Astrocyte (in vitro differentiated cells and primary cell): ENCODE measurements around the gene PRR30. TPM values are rescaled to one million over a fixed set of nuclear protein-coding genes. Genes with fewer than 3 reads are reported as not detected.

ENCODE experiments used
- DNase-seq: peaks from one replicate; pipeline ENCODE4 v3.0.0-alpha.2; 2010; ENCODE audit warnings: low read depth
- FAIRE-seq: peaks from 2 replicates; lab custom pipeline; 2011; peaks lifted over from hg19 to GRCh38; lab: Jason Lieb, UNC
- H2AFZ ChIP-seq: 2 replicates; pipeline ENCODE4 v1.6.0; 2012; ENCODE audit warnings: low read depth, low read length, inconsistent platforms
- H3K27ac ChIP-seq: 2 replicates; pipeline ENCODE4 v1.5.1; 2011; ENCODE audit warnings: low read depth, low read length, inconsistent platforms
- H3K27me3 ChIP-seq: 2 replicates; pipeline ENCODE4 v1.6.0; 2011; ENCODE audit warnings: low read length, inconsistent platforms; ENCODE audit not compliant: insufficient read depth
- H3K36me3 ChIP-seq: 2 replicates; pipeline ENCODE4 v1.5.1; 2011; ENCODE audit warnings: low read length, inconsistent platforms; ENCODE audit not compliant: insufficient read depth
- H3K4me1 ChIP-seq: 2 replicates; pipeline ENCODE4 v1.5.1; 2011; ENCODE audit warnings: low read length, inconsistent platforms; ENCODE audit not compliant: insufficient read depth
- H3K4me2 ChIP-seq: 2 replicates; pipeline ENCODE4 v1.6.0; 2012; ENCODE audit warnings: low read length, inconsistent platforms
- H3K4me3 ChIP-seq: 2 replicates; pipeline ENCODE4 v1.5.1; 2011; ENCODE audit warnings: low read depth, mild to moderate bottlenecking, low read length, inconsistent platforms; ENCODE audit not compliant: insufficient read depth
- H3K79me2 ChIP-seq: 2 replicates; pipeline ENCODE4 v1.6.0; 2012; ENCODE audit warnings: mild to moderate bottlenecking, low read length, inconsistent platforms; ENCODE audit not compliant: insufficient read depth
- H3K9ac ChIP-seq: 2 replicates; pipeline ENCODE4 v1.6.0; 2012; ENCODE audit warnings: mild to moderate bottlenecking, low read length, inconsistent platforms
- H3K9me3 ChIP-seq: 2 replicates; pipeline ENCODE4 v1.5.1; 2012; ENCODE audit warnings: low read depth, mild to moderate bottlenecking, low read length, inconsistent platforms; ENCODE audit not compliant: insufficient read depth
- H4K20me1 ChIP-seq: 2 replicates; pipeline ENCODE4 v1.6.0; 2012; ENCODE audit warnings: low read length, inconsistent platforms; ENCODE audit not compliant: insufficient read depth
- H3K27ac Mint-ChIP-seq: one replicate; pipeline ENCODE4 v1.8.0; 2021; ENCODE audit warnings: mild to moderate bottlenecking, mixed read lengths; ENCODE audit not compliant: unreplicated experiment
- H3K27me3 Mint-ChIP-seq: one replicate; pipeline ENCODE4 v1.8.0; 2021; ENCODE audit warnings: low read depth, mixed read lengths; ENCODE audit not compliant: unreplicated experiment
- H3K36me3 Mint-ChIP-seq: one replicate; pipeline ENCODE4 v1.8.0; 2021; ENCODE audit warnings: low read depth, mixed read lengths; ENCODE audit not compliant: unreplicated experiment
- H3K4me1 Mint-ChIP-seq: one replicate; pipeline ENCODE4 v1.8.0; 2021; ENCODE audit warnings: low read depth, mixed read lengths; ENCODE audit not compliant: unreplicated experiment
- H3K4me3 Mint-ChIP-seq: one replicate; pipeline ENCODE4 v1.8.0; 2021; ENCODE audit warnings: mild to moderate bottlenecking, moderate library complexity, mixed read lengths; ENCODE audit not compliant: unreplicated experiment
- H3K9me3 Mint-ChIP-seq: one replicate; pipeline ENCODE4 v1.8.0; 2021; ENCODE audit warnings: mild to moderate bottlenecking, mixed read lengths; ENCODE audit not compliant: unreplicated experiment
- EZH2 ChIP-seq: IDR thresholded peaks from 2 replicates; pipeline ENCODE4 v1.6.1; 2012; ENCODE audit warnings: mild to moderate bottlenecking, low read length, inconsistent platforms; ENCODE audit not compliant: insufficient read depth
- total RNA-seq: library from RNA; stranded (reverse); gene quantifications from 2 replicates; pipeline ENCODE4 v1.2.1, GENCODE V29; 2021
- TF ChIP-seq, protein P1 (sequence below): IDR thresholded peaks from 2 replicates; pipeline ENCODE4 v1.5.1; 2011; ENCODE audit warnings: low read depth, mild to moderate bottlenecking, inconsistent platforms, low read length, moderate library complexity; ENCODE audit not compliant: insufficient read depth

The PRR30 gene
- total RNA-seq, 1 donor from 2014 or later = not detected

GRCh38 chr2:27109083-27109482 is 30.1 kb downstream of the PRR30 start:
- Histone ChIP-seq H3K36me3 (no peaks in the 10 kb centered on the region), H3K4me2 (no peak overlapping the region), H2AFZ (no peak overlapping the region), H4K20me1 (no peaks in the 10 kb centered on the region), H3K9me3 (no peaks in the 10 kb centered on the region), H3K9ac (no peak overlapping the region), H3K4me1 (no peaks in the 10 kb centered on the region), H3K79me2 (no peaks in the 10 kb centered on the region), H3K27ac (no peak overlapping the region), H3K27me3 (peaks cover 11% of the 10 kb centered on the region), H3K4me3 (no peak overlapping the region)
- H3K27me3 Mint-ChIP-seq = peaks cover 34% of the 10 kb centered on the region
- DNase-seq (no peak), FAIRE-seq (no peak)
- H3K27ac Mint-ChIP-seq = no peak overlapping the region
- H3K4me1 Mint-ChIP-seq = no peaks in the 10 kb centered on the region
- H3K4me3 Mint-ChIP-seq = no peak overlapping the region
- no peaks in the 10 kb centered on the region for H3K36me3 Mint-ChIP-seq
- TF ChIP-seq EZH2 = no peak
- TF ChIP-seq, protein P1, sequence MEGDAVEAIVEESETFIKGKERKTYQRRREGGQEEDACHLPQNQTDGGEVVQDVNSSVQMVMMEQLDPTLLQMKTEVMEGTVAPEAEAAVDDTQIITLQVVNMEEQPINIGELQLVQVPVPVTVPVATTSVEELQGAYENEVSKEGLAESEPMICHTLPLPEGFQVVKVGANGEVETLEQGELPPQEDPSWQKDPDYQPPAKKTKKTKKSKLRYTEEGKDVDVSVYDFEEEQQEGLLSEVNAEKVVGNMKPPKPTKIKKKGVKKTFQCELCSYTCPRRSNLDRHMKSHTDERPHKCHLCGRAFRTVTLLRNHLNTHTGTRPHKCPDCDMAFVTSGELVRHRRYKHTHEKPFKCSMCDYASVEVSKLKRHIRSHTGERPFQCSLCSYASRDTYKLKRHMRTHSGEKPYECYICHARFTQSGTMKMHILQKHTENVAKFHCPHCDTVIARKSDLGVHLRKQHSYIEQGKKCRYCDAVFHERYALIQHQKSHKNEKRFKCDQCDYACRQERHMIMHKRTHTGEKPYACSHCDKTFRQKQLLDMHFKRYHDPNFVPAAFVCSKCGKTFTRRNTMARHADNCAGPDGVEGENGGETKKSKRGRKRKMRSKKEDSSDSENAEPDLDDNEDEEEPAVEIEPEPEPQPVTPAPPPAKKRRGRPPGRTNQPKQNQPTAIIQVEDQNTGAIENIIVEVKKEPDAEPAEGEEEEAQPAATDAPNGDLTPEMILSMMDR = no peak
- H3K9me3 Mint-ChIP-seq = peaks cover 3% of the 10 kb centered on the region

GRCh38 chr2:27108221-27108620 is 31.0 kb downstream of the PRR30 start:
- Histone ChIP-seq H3K27ac (no peak overlapping the region), H4K20me1 (no peaks in the 10 kb centered on the region), H3K36me3 (no peaks in the 10 kb centered on the region), H3K4me3 (no peak overlapping the region), H3K4me1 (no peaks in the 10 kb centered on the region), H3K4me2 (no peak overlapping the region), H3K9ac (no peak overlapping the region), H2AFZ (no peak overlapping the region), H3K79me2 (no peaks in the 10 kb centered on the region), H3K9me3 (no peaks in the 10 kb centered on the region), H3K27me3 (peaks cover 11% of the 10 kb centered on the region)
- Mint-ChIP-seq H3K27ac (no peak overlapping the region), H3K9me3 (no peaks in the 10 kb centered on the region), H3K4me3 (no peak overlapping the region), H3K4me1 (no peaks in the 10 kb centered on the region), H3K27me3 (peaks cover 31% of the 10 kb centered on the region), H3K36me3 (no peaks in the 10 kb centered on the region)
- no peak for DNase-seq
- TF ChIP-seq, protein P1 = no peak
- no peak for TF ChIP-seq EZH2
- FAIRE-seq = no peak

DNA sequence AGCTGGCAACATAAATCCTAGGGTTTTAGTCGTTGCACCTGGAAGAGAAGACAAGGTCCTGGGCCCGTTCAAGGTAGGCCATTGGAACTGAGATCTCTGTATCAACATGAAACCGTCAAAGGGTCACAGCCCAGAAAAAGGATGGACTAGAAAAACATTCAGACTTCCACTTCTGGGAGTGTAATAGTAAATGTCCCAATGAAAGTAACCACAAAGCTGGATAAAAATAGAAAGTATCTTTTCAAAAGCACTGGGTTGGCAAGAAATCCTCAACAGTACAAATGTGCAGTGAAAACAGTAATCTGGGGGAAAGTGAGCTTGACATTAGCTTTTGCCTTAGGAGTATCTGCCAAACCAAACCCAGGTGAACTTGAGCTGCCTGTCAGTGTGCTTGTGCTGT is 33.2 kb downstream of the PRR30 start:
- no peak overlapping the region for H3K4me3 ChIP-seq
- no peak overlapping the region for H3K4me3 Mint-ChIP-seq
- H3K27me3 ChIP-seq = peaks cover 12% of the 10 kb centered on the region
- no peaks in the 10 kb centered on the region for H3K4me1 ChIP-seq
- no peak overlapping the region for H3K27ac ChIP-seq
- H3K79me2 ChIP-seq = no peaks in the 10 kb centered on the region
- DNase-seq = no peak
- no peaks in the 10 kb centered on the region for H3K4me1 Mint-ChIP-seq
- no peak overlapping the region for H2AFZ ChIP-seq
- no peak overlapping the region for H3K9ac ChIP-seq
- TF ChIP-seq, protein P1 = no peak
- TF ChIP-seq EZH2 = no peak
- no peak overlapping the region for H3K4me2 ChIP-seq
- FAIRE-seq = no peak
- peaks cover 34% of the 10 kb centered on the region for H3K27me3 Mint-ChIP-seq
- no peaks in the 10 kb centered on the region for H3K36me3 ChIP-seq
- no peak overlapping the region for H3K27ac Mint-ChIP-seq
- H3K36me3 Mint-ChIP-seq = peaks cover 2% of the 10 kb centered on the region
- H3K9me3 Mint-ChIP-seq = no peaks in the 10 kb centered on the region
- H3K9me3 ChIP-seq = no peaks in the 10 kb centered on the region
- no peaks in the 10 kb centered on the region for H4K20me1 ChIP-seq
